DMS153 (cell line): Measurements from ENCODE around the gene SHC1.

Experiments used
- DNase-seq: peaks from one replicate; lab custom pipeline; 2025; lab: John Stamatoyannopoulos, UW

SHC1 gene

DNA sequence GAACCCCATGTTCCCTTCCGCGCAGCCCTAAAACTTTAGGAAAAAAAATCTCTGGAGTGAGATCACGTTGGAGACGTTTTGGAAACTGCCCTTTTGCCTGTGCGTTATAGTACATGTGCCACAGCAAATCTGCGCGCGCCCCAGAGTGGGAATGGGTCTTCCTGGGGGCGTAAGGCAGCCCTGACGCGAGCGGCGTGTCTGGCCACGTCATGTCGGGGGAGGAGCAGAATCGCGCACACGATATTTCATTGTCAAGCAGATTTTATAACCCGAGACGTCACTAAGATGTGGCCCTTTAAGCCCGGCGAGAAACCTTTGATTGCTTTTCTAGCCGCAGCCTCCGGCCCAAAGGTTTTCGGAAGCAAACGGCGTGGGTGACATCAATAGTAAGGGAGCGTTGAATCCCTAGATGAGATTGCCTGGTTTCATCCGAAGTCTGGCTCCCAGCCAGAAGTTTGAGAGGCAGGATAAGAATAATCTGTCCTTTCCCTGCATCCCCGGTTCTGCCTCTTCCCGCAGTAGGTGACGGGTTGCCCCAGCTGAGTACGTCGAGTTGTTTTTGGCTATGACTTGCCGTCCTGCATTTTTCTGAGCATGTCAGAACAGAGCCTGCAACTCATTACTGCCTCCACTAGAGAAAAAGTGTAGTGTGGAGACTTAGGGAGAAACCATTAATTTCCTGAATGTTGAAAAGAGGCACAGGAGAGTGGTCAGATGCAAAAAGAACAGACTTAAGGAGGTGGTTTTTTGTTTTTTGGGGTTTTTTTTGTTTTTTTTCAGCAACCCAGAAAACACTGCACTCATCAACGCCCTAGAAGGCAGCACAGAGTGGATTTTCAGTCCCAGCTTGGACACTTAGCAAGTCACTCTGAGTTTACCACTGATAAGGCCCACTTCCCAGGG, 33.2 kb downstream of the SHC1 start:
- DNase-seq, result peak; percentile 91

DNA sequence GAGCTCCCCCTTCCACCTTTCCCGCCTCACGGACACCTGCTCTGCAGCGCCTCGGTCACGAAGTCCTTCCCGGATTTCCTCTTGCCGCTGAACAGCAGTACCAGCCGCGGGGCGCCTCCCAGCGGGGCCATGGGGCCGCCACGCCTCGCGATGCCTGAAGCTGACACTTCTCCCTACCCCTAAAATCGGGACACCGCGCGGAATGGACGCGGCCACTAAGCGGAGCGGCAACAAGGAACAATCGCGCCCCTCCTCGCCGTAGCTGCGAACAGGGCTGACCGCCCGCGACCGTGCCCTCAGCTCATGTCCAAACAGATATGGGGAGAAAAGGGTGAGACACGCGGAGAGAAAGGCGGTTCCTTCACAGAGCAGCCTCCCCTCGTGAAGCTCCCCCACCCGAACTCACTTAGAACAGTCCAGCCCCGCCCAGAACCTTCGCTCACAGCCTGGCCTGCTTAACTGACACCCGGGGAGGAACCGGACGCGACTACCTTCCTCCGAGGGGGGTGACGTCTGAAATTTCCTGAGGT, 33.9 kb downstream of the SHC1 start, which contains the start of gene PMVK:
TSS of gene PMVK (minus strand) at position 165 of the 530 bp plus-strand sequence. CDS start at position 131, 34 bp downstream.
- peak; percentile 98 for DNase-seq

DNA sequence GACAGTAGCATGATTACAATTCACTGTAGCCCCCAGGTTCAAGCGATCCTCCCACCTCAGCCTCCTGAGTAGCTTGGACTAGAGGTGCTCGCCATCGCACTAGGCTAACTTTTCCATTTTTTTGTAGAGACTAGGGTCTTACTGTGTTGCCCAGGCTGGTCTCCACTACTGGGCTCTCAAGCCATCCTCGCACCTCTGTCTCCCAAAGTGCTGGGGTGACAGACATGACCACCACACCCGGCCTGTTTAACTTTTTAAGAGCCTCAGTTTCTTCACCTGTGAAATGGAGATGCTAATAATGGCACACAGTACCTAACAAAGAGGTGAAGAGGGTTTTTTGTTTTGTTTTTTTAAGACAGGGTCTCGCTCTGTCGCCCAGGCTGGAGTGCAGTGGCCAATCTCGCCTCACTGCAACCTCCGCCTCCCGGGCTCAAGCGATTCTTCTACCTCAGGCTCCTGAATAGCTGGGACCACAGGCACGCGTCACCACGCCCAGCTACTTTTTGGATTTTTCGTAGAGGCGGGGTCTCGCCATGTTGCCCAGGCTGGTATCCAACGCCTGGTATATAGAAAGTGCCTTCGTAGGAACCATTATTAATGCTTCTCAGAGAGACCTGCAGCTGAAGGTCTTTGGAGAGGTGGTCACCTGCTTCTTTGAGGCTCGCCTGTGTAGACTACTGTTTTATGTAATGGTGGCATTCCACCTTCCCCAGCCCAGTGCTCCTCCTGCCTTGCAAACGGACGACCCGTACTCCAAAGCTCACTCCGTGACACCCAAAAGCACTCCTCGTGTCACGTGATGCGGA, 34.6 kb downstream of the SHC1 start:
- no peak for DNase-seq

DNA sequence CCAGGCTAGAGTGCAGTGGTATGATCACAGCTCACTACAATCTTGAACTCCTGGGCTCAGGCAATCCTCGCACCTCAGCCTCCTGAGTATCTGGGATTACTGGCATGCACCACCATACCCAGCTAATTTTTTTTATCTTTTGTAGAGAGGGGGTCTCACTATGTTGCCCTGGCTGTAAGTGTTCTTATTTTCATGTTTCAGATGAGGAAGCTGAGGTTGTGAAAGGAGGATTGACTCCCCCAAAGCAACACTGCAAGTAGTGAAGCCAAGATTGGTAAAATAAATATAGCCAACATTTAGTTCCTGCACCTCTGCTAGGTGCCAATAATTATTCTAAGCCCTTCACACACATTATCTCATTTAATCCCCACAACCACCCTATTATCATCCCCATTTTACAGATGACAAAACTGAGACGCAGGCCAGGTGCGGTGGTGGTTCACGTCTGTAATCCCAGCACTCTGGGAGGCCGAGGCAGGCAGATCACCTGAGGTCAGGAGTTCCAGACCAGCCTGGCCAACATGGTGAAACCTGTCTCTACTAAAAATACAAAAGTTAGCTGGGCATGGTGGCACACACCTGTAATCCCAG, 36.1 kb downstream of the SHC1 start:
- DNase-seq, result no peak

DNA sequence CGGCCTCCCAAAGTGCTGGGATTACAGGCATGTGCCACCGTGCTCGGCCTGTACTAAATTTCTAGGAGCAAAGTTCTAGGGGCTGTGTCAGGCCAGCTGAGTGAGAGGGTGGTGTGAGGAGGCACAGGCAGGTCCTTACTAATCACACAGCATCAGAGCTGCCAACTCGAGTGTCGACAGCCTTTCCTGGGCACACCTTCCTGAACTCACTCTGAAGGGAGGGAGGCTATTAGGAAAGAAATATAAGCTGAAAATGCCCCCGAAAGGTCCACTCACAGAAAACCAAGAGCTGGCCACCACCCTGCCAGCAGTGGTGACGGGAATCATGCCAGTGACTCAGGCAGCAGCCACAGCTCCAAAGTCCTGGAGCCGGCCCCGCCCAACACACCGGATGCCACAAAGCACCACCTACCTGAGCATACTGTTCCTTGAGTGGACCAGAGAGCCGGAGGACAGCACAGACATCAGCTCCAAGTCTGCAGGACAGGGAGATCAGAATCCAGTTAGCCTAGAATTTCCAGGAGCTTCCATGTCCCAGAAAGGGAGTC, 38.5 kb downstream of the SHC1 start:
- peak; percentile 32 for DNase-seq

DNA sequence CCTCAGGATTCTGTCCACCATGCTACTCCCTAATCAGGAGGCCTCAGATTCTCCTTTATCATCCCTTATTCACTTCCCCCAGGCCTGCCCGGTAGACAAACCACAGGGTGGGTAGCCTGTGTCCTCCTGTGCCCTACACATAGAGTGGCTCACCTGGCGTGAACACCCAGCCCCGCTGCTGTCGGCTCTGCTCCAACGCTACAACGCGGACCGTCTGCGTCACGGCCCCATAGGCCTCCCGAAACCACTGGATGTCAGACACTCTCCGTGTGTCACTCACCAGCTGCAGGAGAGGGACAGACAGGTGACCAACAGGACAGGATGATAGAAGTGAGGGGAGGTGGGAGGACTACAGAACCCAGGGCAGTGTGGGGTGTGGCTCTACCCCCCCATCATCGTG, 44.3 kb downstream of the SHC1 start:
- no peak for DNase-seq

DNA sequence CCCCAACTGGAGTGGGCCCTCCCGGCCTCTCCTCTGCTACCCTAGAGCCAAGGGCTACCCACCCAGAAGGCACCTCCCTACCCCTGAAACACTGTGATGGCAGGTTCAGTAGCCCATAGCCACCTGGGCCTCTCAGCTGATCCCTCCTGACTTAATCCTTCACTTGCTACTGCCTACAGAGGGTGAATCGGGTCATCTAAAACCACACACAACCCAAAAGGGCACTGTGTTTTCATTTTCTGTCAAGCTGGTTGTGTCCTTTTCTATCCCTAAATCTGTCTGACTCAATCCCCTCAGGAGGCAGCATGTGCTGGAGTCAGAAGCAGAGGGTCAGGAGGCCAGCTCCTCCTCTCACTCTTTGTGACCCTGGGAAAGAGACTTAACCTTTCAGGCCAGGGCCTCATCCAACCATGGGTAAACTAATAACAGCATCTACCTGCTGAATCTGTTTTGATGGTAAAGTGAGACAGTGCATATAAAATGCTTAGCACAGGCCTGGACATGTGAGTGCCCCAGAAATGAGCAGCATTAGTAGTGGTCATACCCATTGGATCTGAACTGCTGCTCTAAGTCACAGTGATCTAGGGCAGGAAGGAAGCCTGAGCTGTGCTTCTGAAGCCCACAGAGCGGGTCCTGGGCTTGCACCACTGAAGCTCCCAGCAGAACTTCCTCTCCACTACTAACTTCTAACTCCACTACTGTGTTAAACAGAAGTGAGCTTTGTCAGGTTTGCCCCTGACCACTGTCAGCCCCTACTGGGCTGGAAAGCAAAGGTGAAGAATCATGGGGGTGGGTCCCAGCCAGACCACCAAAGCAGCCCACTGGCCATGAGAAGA, 45.0 kb downstream of the SHC1 start:
- no peak for DNase-seq

DNA sequence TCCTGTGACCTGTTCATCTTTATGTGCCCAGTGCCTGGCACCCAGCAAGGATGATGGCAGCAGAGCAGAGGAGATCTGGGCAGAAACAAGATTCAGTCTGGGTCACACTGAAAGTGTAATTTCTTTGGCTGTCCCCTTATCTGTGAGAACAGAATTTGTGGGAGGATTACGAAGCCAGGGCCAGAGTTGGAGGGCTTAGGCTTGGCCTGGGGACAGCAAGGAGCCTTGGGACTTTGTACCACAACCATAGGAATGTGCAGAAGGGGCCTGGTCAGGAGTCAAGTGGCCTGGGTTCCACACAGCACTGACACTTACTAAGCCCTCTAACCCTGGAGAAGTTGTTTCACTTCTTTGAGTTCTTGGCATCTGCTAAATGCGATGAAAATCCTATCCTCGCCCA, 46.9 kb downstream of the SHC1 start:
- DNase-seq, result no peak

DNA sequence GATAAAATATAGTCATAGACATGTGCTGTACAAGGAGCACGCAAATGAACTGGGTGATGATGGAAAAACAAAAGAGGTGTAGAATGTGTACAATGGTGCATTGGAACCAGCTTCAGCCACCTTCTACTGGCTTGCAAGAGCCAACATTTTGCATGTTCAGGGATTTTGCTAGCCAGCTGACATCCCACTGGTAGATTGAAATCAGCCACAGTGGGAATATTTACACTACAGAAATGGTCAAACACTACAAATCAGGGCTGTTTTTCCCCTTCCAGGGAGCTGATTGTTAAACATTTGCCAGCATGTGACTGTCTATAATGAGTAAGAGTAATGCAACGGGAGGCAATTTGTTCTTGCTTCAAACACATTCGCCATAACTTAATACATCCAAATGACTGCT, 57.3 kb downstream of the SHC1 start:
- no peak for DNase-seq

DNA sequence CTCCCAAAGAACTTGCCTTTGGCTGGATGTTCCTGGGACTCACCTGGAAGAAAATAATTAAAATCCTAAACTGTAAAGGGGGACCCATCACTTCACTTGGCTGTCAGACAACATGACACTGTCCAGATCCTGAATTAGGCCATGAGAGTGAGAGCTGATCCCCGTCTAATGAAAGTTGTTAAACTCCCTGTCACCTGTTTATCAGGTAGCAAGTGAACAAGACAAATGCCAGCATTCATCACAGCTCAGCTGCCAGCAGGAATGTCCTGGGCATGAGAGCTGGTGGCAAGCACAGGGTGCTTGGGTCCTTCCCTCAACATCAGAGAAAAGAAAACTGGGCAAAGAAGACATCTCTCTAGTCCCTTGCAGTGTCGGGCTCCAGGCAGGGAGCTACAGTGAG, 57.8 kb downstream of the SHC1 start:
- no peak for DNase-seq
